CD14-positive monocyte (primary cell): ENCODE results near the gene ARHGAP45. TPM values are rescaled to one million over a fixed set of nuclear protein-coding genes. Genes with fewer than 3 reads are reported as not detected.

Source experiments
- DNase-seq, 3 donors: peaks; one replicate each; pipeline ENCODE4 v3.0.0-alpha.2; 2011 to 2022
- H2AFZ ChIP-seq: 2 replicates; pipeline ENCODE4 v1.6.0; 2012; ENCODE audit warnings: mild to moderate bottlenecking, low read depth, low read length, inconsistent platforms; ENCODE audit not compliant: insufficient read depth, poor library complexity, severe bottlenecking
- H3K27ac ChIP-seq, 2 donors: 1 replicate in 1 of 2; 2 replicates in 1 of 2; pipeline ENCODE4 v1.5.1; 2012 to 2013; ENCODE audit warnings: low read length in 2 of 2, control low read depth in 1 of 2, inconsistent platforms in 1 of 2, low read depth in 1 of 2, mild to moderate bottlenecking in 1 of 2
- H3K27me3 ChIP-seq, 2 donors: one replicate each; pipeline versions ENCODE4 v1.6.0 to v1.6.1; 2011 to 2013; ENCODE audit warnings: low read length in 2 of 2; ENCODE audit not compliant: control insufficient read depth in 2 of 2, insufficient read depth in 2 of 2
- H3K36me3 ChIP-seq, 2 donors: replicated peaks in 1 of 2; 1 replicate in 1 of 2; 2 replicates in 1 of 2; pipeline versions ENCODE4 v1.5.1 to v1.6.1; 2012 to 2013; ENCODE audit warnings: low read length in 2 of 2, control low read depth in 1 of 2, inconsistent platforms in 1 of 2, mild to moderate bottlenecking in 1 of 2; ENCODE audit not compliant: insufficient read depth in 2 of 2, control insufficient read depth in 1 of 2
- H3K4me1 ChIP-seq, 2 donors: 1 replicate in 1 of 2; 2 replicates in 1 of 2; pipeline versions ENCODE4 v1.5.1 to v1.6.1; 2012 to 2013; ENCODE audit warnings: low read length in 2 of 2, control low read depth in 1 of 2, inconsistent platforms in 1 of 2, mild to moderate bottlenecking in 1 of 2, moderate library complexity in 1 of 2; ENCODE audit not compliant: insufficient read depth in 2 of 2, control insufficient read depth in 1 of 2
- H3K4me2 ChIP-seq: replicated peaks from 2 replicates; pipeline ENCODE3; 2012; ENCODE audit warnings: low read length, moderate library complexity, mild to moderate bottlenecking; ENCODE audit not compliant: poor library complexity, severe bottlenecking; ENCODE audit errors: extremely low read depth
- H3K4me3 ChIP-seq, 3 experiments: fragments of 200-600 bp in 1 of 3; sonication (generic) in 1 of 3; replicated peaks in 1 of 3; 1 replicate in 2 of 3; 2 replicates in 1 of 3; pipeline ENCODE4 v1.5.1; 2011 to 2013; ENCODE audit warnings: low read length in 3 of 3, mild to moderate bottlenecking in 3 of 3, control low read depth in 2 of 3, low read depth in 2 of 3, inconsistent platforms in 1 of 3, moderate library complexity in 1 of 3
- H3K79me2 ChIP-seq: 2 replicates; pipeline ENCODE4 v1.6.0; 2012; ENCODE audit warnings: mild to moderate bottlenecking, control low read depth, inconsistent platforms, low read length, moderate library complexity; ENCODE audit not compliant: insufficient read depth
- H3K9ac ChIP-seq: 2 replicates; pipeline ENCODE4 v1.6.0; 2017; ENCODE audit warnings: low read length, mild to moderate bottlenecking; ENCODE audit not compliant: insufficient read depth, poor library complexity, severe bottlenecking
- H3K9me3 ChIP-seq, 2 donors: replicated peaks in 1 of 2; 1 replicate in 1 of 2; 2 replicates in 1 of 2; pipeline versions ENCODE4 v1.5.1 to v1.6.1; 2012 to 2013; ENCODE audit warnings: low read length in 2 of 2, control low read depth in 1 of 2; ENCODE audit not compliant: control insufficient read depth in 1 of 2, insufficient read depth in 1 of 2
- H4K20me1 ChIP-seq: 2 replicates; pipeline ENCODE4 v1.6.0; 2012; ENCODE audit warnings: mild to moderate bottlenecking, low read length, control low read depth, moderate library complexity; ENCODE audit not compliant: insufficient read depth
- H3K27ac Mint-ChIP-seq, 7 donors: one replicate each; pipeline ENCODE4 v1.8.0; 2020; ENCODE audit warnings: mild to moderate bottlenecking in 7 of 7, mixed read lengths in 7 of 7, moderate library complexity in 6 of 7, inconsistent platforms in 2 of 7
- H3K27me3 Mint-ChIP-seq, 3 donors: one replicate each; pipeline ENCODE4 v1.8.0; 2021 to 2022; ENCODE audit warnings: low read depth in 3 of 3, mild to moderate bottlenecking in 3 of 3, mixed read lengths in 3 of 3, moderate library complexity in 3 of 3, inconsistent platforms in 1 of 3
- H3K36me3 Mint-ChIP-seq, 2 donors: one replicate each; pipeline ENCODE4 v1.8.0; 2020; ENCODE audit warnings: mixed read lengths in 2 of 2, inconsistent platforms in 1 of 2, mild to moderate bottlenecking in 1 of 2
- H3K4me1 Mint-ChIP-seq: one replicate; pipeline ENCODE4 v1.8.0; 2020; ENCODE audit warnings: mild to moderate bottlenecking, mixed read lengths
- H3K4me3 Mint-ChIP-seq, 2 donors: one replicate each; pipeline ENCODE4 v1.8.0; 2020; ENCODE audit warnings: mild to moderate bottlenecking in 2 of 2, mixed read lengths in 2 of 2, moderate library complexity in 1 of 2
- H3K9me3 Mint-ChIP-seq, 7 donors: one replicate each; pipeline ENCODE4 v1.8.0; 2020 to 2022; ENCODE audit warnings: mixed read lengths in 7 of 7, mild to moderate bottlenecking in 6 of 7, moderate library complexity in 6 of 7, inconsistent platforms in 2 of 7
- CTCF ChIP-seq: fragments of 200-600 bp; IDR thresholded peaks from one replicate; pipeline ENCODE4 v1.8.0; 2022; ENCODE audit warnings: antibody characterized with exemption, mild to moderate bottlenecking
- WGBS: methylation state at CpG from one replicate; pipeline ENCODE4 v1.1.5; 2013; ENCODE audit warnings: missing lambda C conversion rate; ENCODE audit not compliant: insufficient coverage; 5-methylcytosine and 5-hydroxymethylcytosine counted together
- intact Hi-C, 2 donors: fragments of 100-400 bp; cut with micrococcal nuclease; formaldehyde crosslinking; loops; one replicate each; pipeline versions ENCODE4 v1.15.0 to v1.15.1; 2023
- polyA plus RNA-seq, 3 donors: library from polyadenylated mRNA; depleted of rRNA in 1 of 3; unstranded in 2 of 3; stranded (reverse) in 1 of 3; fragments of 300-500 nt in 2 of 3; fragments of >200 nt in 1 of 3; fragmentation: Illumina TruSeq in 2 of 3; gene quantifications; 1 replicate in 2 of 3; 2 replicates in 1 of 3; pipeline ENCODE4 v1.2.3, GENCODE V29; 2012 to 2021

Gene ARHGAP45
- polyA plus RNA-seq, 3 donors = 108 to 308 (median 137) TPM

GRCh38 chr19:1084024-1084868, 17.3 kb downstream of the ARHGAP45 start:
- no peak for DNase-seq
- peaks cover 79 to 83% of the 10 kb centered on the region in 2 donors for H3K36me3 ChIP-seq
- peaks cover 62 to 88% of the 10 kb centered on the region in 2 donors for H3K4me1 ChIP-seq
- intact Hi-C loops = no loop called here
- H3K9ac ChIP-seq = no peak overlapping the region
- H3K27me3 ChIP-seq = no peaks in the 10 kb centered on the region
- Mint-ChIP-seq H3K9me3 (no peaks in the 10 kb centered on the region), H3K4me1 (peaks cover 60% of the 10 kb centered on the region), H3K36me3 (peaks cover 50 to 79% of the 10 kb centered on the region in 2 donors), H3K27ac (peak overlapping the region in 4 of 7 donors; percentile 36 to 89 (median 74)), H3K27me3 (peaks cover 0 to 5% (median 0%) of the 10 kb centered on the region in 3 donors), H3K4me3 (no peak overlapping the region)
- no peaks in the 10 kb centered on the region for H3K9me3 ChIP-seq
- H2AFZ ChIP-seq = no peak overlapping the region
- peak overlapping the region in 1 of 2 donors; percentile 97 for H3K27ac ChIP-seq
- no peak for TF ChIP-seq CTCF
- WGBS = 95% methylated on average over 29 of the region's 43 CpGs
- peaks cover 72% of the 10 kb centered on the region for H3K79me2 ChIP-seq
- H3K4me2 ChIP-seq = no peak overlapping the region
- H3K4me3 ChIP-seq = no peak overlapping the region
- peaks cover 98% of the 10 kb centered on the region for H4K20me1 ChIP-seq

GRCh38 chr19:1085053-1085658, 18.2 kb downstream of the ARHGAP45 start:
- H3K4me2 ChIP-seq = no peak overlapping the region
- H4K20me1 ChIP-seq = peaks cover 95% of the 10 kb centered on the region
- no peak for DNase-seq
- Mint-ChIP-seq H3K4me3 (no peak overlapping the region), H3K4me1 (peaks cover 67% of the 10 kb centered on the region), H3K27me3 (peaks cover 0 to 5% (median 0%) of the 10 kb centered on the region in 3 donors), H3K36me3 (peaks cover 44 to 73% of the 10 kb centered on the region in 2 donors), H3K9me3 (no peaks in the 10 kb centered on the region), H3K27ac (peak overlapping the region; percentile 64 to 89 (median 85))
- H3K9ac ChIP-seq = no peak overlapping the region
- WGBS = 56% methylated on average over 5 of the region's 8 CpGs
- no peaks in the 10 kb centered on the region for H3K9me3 ChIP-seq
- peak overlapping the region; percentile 95 to 97 for H3K27ac ChIP-seq
- intact Hi-C loops = no loop called here
- TF ChIP-seq CTCF = no peak
- H3K4me3 ChIP-seq = no peak overlapping the region
- H3K79me2 ChIP-seq = peaks cover 69% of the 10 kb centered on the region
- peaks cover 71 to 96% of the 10 kb centered on the region in 2 donors for H3K4me1 ChIP-seq
- no peak overlapping the region for H2AFZ ChIP-seq
- peaks cover 76 to 78% of the 10 kb centered on the region in 2 donors for H3K36me3 ChIP-seq
- H3K27me3 ChIP-seq = no peaks in the 10 kb centered on the region
